Muscle layer of duodenum (tissue), 2 donors: Measurements from ENCODE around the gene GATB.

Source experiments
- H3K27ac ChIP-seq: one replicate; pipeline ENCODE4 v1.7.0; 2013; ENCODE audit warnings: mild to moderate bottlenecking, low read length
- H3K27me3 ChIP-seq: one replicate; pipeline ENCODE4 v1.7.0; 2013; ENCODE audit warnings: low read depth, mild to moderate bottlenecking, control low read depth, low read length
- H3K36me3 ChIP-seq, 2 donors: one replicate each; pipeline ENCODE4 v1.7.0; 2013; ENCODE audit warnings: low read length in 2 of 2, control low read depth in 1 of 2, mild to moderate bottlenecking in 1 of 2; ENCODE audit not compliant: insufficient read depth in 2 of 2, control insufficient read depth in 1 of 2
- H3K4me1 ChIP-seq, 2 donors: one replicate each; pipeline ENCODE4 v1.7.0; 2013; ENCODE audit warnings: low read length in 2 of 2, mild to moderate bottlenecking in 2 of 2, control low read depth in 1 of 2, moderate library complexity in 1 of 2; ENCODE audit not compliant: insufficient read depth in 2 of 2, control insufficient read depth in 1 of 2
- H3K4me3 ChIP-seq, 2 donors: one replicate each; pipeline ENCODE4 v1.7.0; 2013; ENCODE audit warnings: low read length in 2 of 2, low read depth in 1 of 2, mild to moderate bottlenecking in 1 of 2
- H3K9me3 ChIP-seq, 2 donors: one replicate each; pipeline ENCODE4 v1.7.0; 2013; ENCODE audit warnings: low read length in 2 of 2, control low read depth in 1 of 2, mild to moderate bottlenecking in 1 of 2; ENCODE audit not compliant: control insufficient read depth in 1 of 2
- donor health status: healthy.

GATB gene

GRCh38 chr4:151661873-151662272, 98.9 kb downstream of the GATB start:
- H3K9me3 ChIP-seq = no peaks in the 10 kb centered on the region
- no peak overlapping the region for H3K27ac ChIP-seq
- no peaks in the 10 kb centered on the region for H3K4me1 ChIP-seq
- H3K36me3 ChIP-seq = no peaks in the 10 kb centered on the region
- H3K27me3 ChIP-seq = no peaks in the 10 kb centered on the region
- H3K4me3 ChIP-seq = no peak overlapping the region

- no peak overlapping the region for H3K4me3 ChIP-seq
- no peaks in the 10 kb centered on the region for H3K27me3 ChIP-seq
- H3K36me3 ChIP-seq = no peaks in the 10 kb centered on the region
- no peaks in the 10 kb centered on the region for H3K9me3 ChIP-seq
- H3K27ac ChIP-seq = no peak overlapping the region
- no peaks in the 10 kb centered on the region for H3K4me1 ChIP-seq
These were observed 100.1 kb downstream of the GATB start for GRCh38 chr4:151660676-151661075.

- Histone ChIP-seq H3K36me3 (no peaks in the 10 kb centered on the region), H3K4me3 (no peak overlapping the region), H3K27ac (peak overlapping the region; percentile 56), H3K27me3 (no peaks in the 10 kb centered on the region), H3K4me1 (no peaks in the 10 kb centered on the region), H3K9me3 (no peaks in the 10 kb centered on the region)
These were observed 101.0 kb downstream of the GATB start for GRCh38 chr4:151659601-151660364.

GRCh38 chr4:151658959-151659600, 101.7 kb downstream of the GATB start:
- Histone ChIP-seq H3K9me3 (no peaks in the 10 kb centered on the region), H3K36me3 (no peaks in the 10 kb centered on the region), H3K27me3 (no peaks in the 10 kb centered on the region), H3K4me1 (no peaks in the 10 kb centered on the region), H3K4me3 (no peak overlapping the region), H3K27ac (peak overlapping the region; percentile 65)

- H3K27ac ChIP-seq = no peak overlapping the region
- no peaks in the 10 kb centered on the region for H3K36me3 ChIP-seq
- no peaks in the 10 kb centered on the region for H3K4me1 ChIP-seq
- H3K4me3 ChIP-seq = no peak overlapping the region
- no peaks in the 10 kb centered on the region for H3K27me3 ChIP-seq
- H3K9me3 ChIP-seq = no peaks in the 10 kb centered on the region
These were observed 102.9 kb downstream of the GATB start for GRCh38 chr4:151657896-151658295.

- no peaks in the 10 kb centered on the region for H3K36me3 ChIP-seq
- no peak overlapping the region for H3K27ac ChIP-seq
- no peaks in the 10 kb centered on the region for H3K4me1 ChIP-seq
- H3K4me3 ChIP-seq = no peak overlapping the region
- no peaks in the 10 kb centered on the region for H3K9me3 ChIP-seq
- no peaks in the 10 kb centered on the region for H3K27me3 ChIP-seq
These were observed 104.7 kb downstream of the GATB start for GRCh38 chr4:151656058-151656457.

- Histone ChIP-seq H3K27ac (no peak overlapping the region), H3K4me1 (no peaks in the 10 kb centered on the region), H3K36me3 (no peaks in the 10 kb centered on the region), H3K9me3 (no peaks in the 10 kb centered on the region), H3K4me3 (no peak overlapping the region), H3K27me3 (no peaks in the 10 kb centered on the region)
These were observed 107.3 kb downstream of the GATB start for GRCh38 chr4:151653548-151653918.

GRCh38 chr4:151652841-151653547, 107.8 kb downstream of the GATB start:
- H3K36me3 ChIP-seq = no peaks in the 10 kb centered on the region
- H3K4me3 ChIP-seq = no peak overlapping the region
- no peaks in the 10 kb centered on the region for H3K4me1 ChIP-seq
- no peaks in the 10 kb centered on the region for H3K27me3 ChIP-seq
- no peaks in the 10 kb centered on the region for H3K9me3 ChIP-seq
- H3K27ac ChIP-seq = no peak overlapping the region

GRCh38 chr4:151651496-151651895, 109.3 kb downstream of the GATB start:
- Histone ChIP-seq H3K4me3 (no peak overlapping the region), H3K9me3 (no peaks in the 10 kb centered on the region), H3K4me1 (no peaks in the 10 kb centered on the region), H3K27ac (no peak overlapping the region), H3K36me3 (no peaks in the 10 kb centered on the region), H3K27me3 (no peaks in the 10 kb centered on the region)

- H3K4me3 ChIP-seq = no peak overlapping the region
- H3K27ac ChIP-seq = no peak overlapping the region
- no peaks in the 10 kb centered on the region for H3K9me3 ChIP-seq
- no peaks in the 10 kb centered on the region for H3K36me3 ChIP-seq
- H3K27me3 ChIP-seq = no peaks in the 10 kb centered on the region
- no peaks in the 10 kb centered on the region for H3K4me1 ChIP-seq
These were observed 111.3 kb downstream of the GATB start for GRCh38 chr4:151649479-151649878.

GRCh38 chr4:151646322-151646721, 114.5 kb downstream of the GATB start:
- H3K27ac ChIP-seq = no peak overlapping the region
- H3K36me3 ChIP-seq = no peaks in the 10 kb centered on the region
- no peaks in the 10 kb centered on the region for H3K4me1 ChIP-seq
- H3K9me3 ChIP-seq = no peaks in the 10 kb centered on the region
- no peak overlapping the region for H3K4me3 ChIP-seq
- no peaks in the 10 kb centered on the region for H3K27me3 ChIP-seq
